ENCODE data around the gene GASK1B. TPM values are rescaled to one million over a fixed set of nuclear protein-coding genes. Genes with fewer than 3 reads are reported as not detected.

The GASK1B gene
- total and polyA plus RNA-seq, 2 donors, result 26.1 to 155 TPM

- Histone ChIP-seq H3K4me3 (ENCODE audit: low read depth, low read length) (peak overlapping the region; percentile 36), H3K4me1 (ENCODE audit: insufficient read depth) (peaks cover 1% of the 10 kb centered on the region), H3K36me3 (ENCODE audit: insufficient read depth) (no peaks in the 10 kb centered on the region), H3K27ac (ENCODE audit: low read depth) (peak overlapping the region; percentile 44)
- DNase-seq (ENCODE audit: extremely low spot score), result no peak
- 28% methylated on average over 18 of the region's 18 CpGs for WGBS
Observed at GRCh38 chr4:158169931-158170690, 2.7 kb downstream of the GASK1B start.

GRCh38 chr4:158169506-158169905 lies 3.3 kb downstream of the GASK1B start:
- Histone ChIP-seq H3K4me3 (ENCODE audit: low read depth, low read length) (peak overlapping the region; percentile 36), H3K36me3 (ENCODE audit: insufficient read depth) (no peaks in the 10 kb centered on the region), H3K27ac (ENCODE audit: low read depth) (no peak overlapping the region), H3K4me1 (ENCODE audit: insufficient read depth) (peaks cover 1% of the 10 kb centered on the region)
- DNase-seq (ENCODE audit: extremely low spot score), result no peak
- 20% methylated on average over 3 of the region's 3 CpGs for WGBS

- peaks cover 1% of the 10 kb centered on the region for H3K4me1 ChIP-seq (ENCODE audit: insufficient read depth)
- no peaks in the 10 kb centered on the region for H3K36me3 ChIP-seq (ENCODE audit: insufficient read depth)
- no peak for DNase-seq (ENCODE audit: extremely low spot score)
- no peak overlapping the region for H3K27ac ChIP-seq (ENCODE audit: low read depth)
- 82% methylated on average over 5 of the region's 5 CpGs for WGBS
- peak overlapping the region; percentile 7 for H3K4me3 ChIP-seq (ENCODE audit: low read depth, low read length)
Observed at GRCh38 chr4:158168606-158169005, 4.2 kb downstream of the GASK1B start.

- 46% methylated on average over 2 of the region's 2 CpGs for WGBS
- DNase-seq (ENCODE audit: extremely low spot score), result no peak
Observed at GRCh38 chr4:158166701-158167100, 6.1 kb downstream of the GASK1B start.

GRCh38 chr4:158164768-158165213 lies 8.0 kb downstream of the GASK1B start:
- Histone ChIP-seq H3K4me1 (ENCODE audit: insufficient read depth) (no peaks in the 10 kb centered on the region), H3K4me3 (ENCODE audit: low read depth, low read length) (no peak overlapping the region), H3K27ac (ENCODE audit: low read depth) (no peak overlapping the region), H3K36me3 (ENCODE audit: insufficient read depth) (no peaks in the 10 kb centered on the region)
- 32% methylated on average over 3 of the region's 3 CpGs for WGBS
- DNase-seq (ENCODE audit: extremely low spot score), result no peak

More at GRCh38 chr4:158166701-158167100, 6.1 kb downstream of the GASK1B start:
- H3K36me3 ChIP-seq (ENCODE audit: insufficient read depth), result no peaks in the 10 kb centered on the region
- no peaks in the 10 kb centered on the region for H3K4me1 ChIP-seq (ENCODE audit: insufficient read depth)
- no peak overlapping the region for H3K27ac ChIP-seq (ENCODE audit: low read depth)
- no peak overlapping the region for H3K4me3 ChIP-seq (ENCODE audit: low read depth, low read length)

GRCh38 chr4:158163941-158164767 lies 8.7 kb downstream of the GASK1B start:
- H3K27ac ChIP-seq (ENCODE audit: low read depth), result no peak overlapping the region
- WGBS, result 52% methylated on average over 10 of the region's 10 CpGs

GRCh38 chr4:158162631-158163030 lies 10.2 kb downstream of the GASK1B start:
- no peaks in the 10 kb centered on the region for H3K4me1 ChIP-seq (ENCODE audit: insufficient read depth)
- no peak overlapping the region for H3K27ac ChIP-seq (ENCODE audit: low read depth)
- no peak for DNase-seq (ENCODE audit: extremely low spot score)
- H3K36me3 ChIP-seq (ENCODE audit: insufficient read depth), result no peaks in the 10 kb centered on the region
- 97% methylated on average over 5 of the region's 5 CpGs for WGBS
- no peak overlapping the region for H3K4me3 ChIP-seq (ENCODE audit: low read depth, low read length)

More at GRCh38 chr4:158163941-158164767, 8.7 kb downstream of the GASK1B start:
- Histone ChIP-seq H3K4me3 (ENCODE audit: low read depth, low read length) (no peak overlapping the region), H3K4me1 (ENCODE audit: insufficient read depth) (no peaks in the 10 kb centered on the region), H3K36me3 (ENCODE audit: insufficient read depth) (no peaks in the 10 kb centered on the region)
- no peak for DNase-seq (ENCODE audit: extremely low spot score)

- Histone ChIP-seq H3K4me1 (ENCODE audit: insufficient read depth) (no peaks in the 10 kb centered on the region), H3K27ac (ENCODE audit: low read depth) (no peak overlapping the region), H3K36me3 (ENCODE audit: insufficient read depth) (no peaks in the 10 kb centered on the region), H3K4me3 (ENCODE audit: low read depth, low read length) (no peak overlapping the region)
- DNase-seq (ENCODE audit: extremely low spot score), result no peak
- WGBS, result 26% methylated on average over 6 of the region's 6 CpGs
Observed at GRCh38 chr4:158161551-158162354, 11.1 kb downstream of the GASK1B start.

- H3K4me3 ChIP-seq (ENCODE audit: low read depth, low read length), result no peak overlapping the region
- DNase-seq (ENCODE audit: extremely low spot score), result no peak
- WGBS, result 66% methylated on average over 4 of the region's 4 CpGs
- no peaks in the 10 kb centered on the region for H3K4me1 ChIP-seq (ENCODE audit: insufficient read depth)
- H3K36me3 ChIP-seq (ENCODE audit: insufficient read depth), result no peaks in the 10 kb centered on the region
- no peak overlapping the region for H3K27ac ChIP-seq (ENCODE audit: low read depth)
Observed at GRCh38 chr4:158159718-158160094, 13.1 kb downstream of the GASK1B start.

GRCh38 chr4:158159054-158159717 lies 13.6 kb downstream of the GASK1B start:
- Histone ChIP-seq H3K4me1 (ENCODE audit: insufficient read depth) (no peaks in the 10 kb centered on the region), H3K27ac (ENCODE audit: low read depth) (no peak overlapping the region), H3K4me3 (ENCODE audit: low read depth, low read length) (no peak overlapping the region), H3K36me3 (ENCODE audit: insufficient read depth) (no peaks in the 10 kb centered on the region)
- no peak for DNase-seq (ENCODE audit: extremely low spot score)
- WGBS, result 67% methylated on average over 3 of the region's 3 CpGs

- Histone ChIP-seq H3K4me1 (ENCODE audit: insufficient read depth) (no peaks in the 10 kb centered on the region), H3K4me3 (ENCODE audit: low read depth, low read length) (no peak overlapping the region), H3K27ac (ENCODE audit: low read depth) (no peak overlapping the region), H3K36me3 (ENCODE audit: insufficient read depth) (no peaks in the 10 kb centered on the region)
- WGBS, result 73% methylated on average over 4 of the region's 4 CpGs
- no peak for DNase-seq (ENCODE audit: extremely low spot score)
Observed at GRCh38 chr4:158157412-158157811, 15.4 kb downstream of the GASK1B start.

- H3K36me3 ChIP-seq (ENCODE audit: insufficient read depth), result no peaks in the 10 kb centered on the region
- H3K4me1 ChIP-seq (ENCODE audit: insufficient read depth), result no peaks in the 10 kb centered on the region
- 73% methylated on average over 8 of the region's 8 CpGs for WGBS
- H3K4me3 ChIP-seq (ENCODE audit: low read depth, low read length), result no peak overlapping the region
- no peak overlapping the region for H3K27ac ChIP-seq (ENCODE audit: low read depth)
- DNase-seq (ENCODE audit: extremely low spot score), result no peak
Observed at GRCh38 chr4:158155656-158156356, 17.0 kb downstream of the GASK1B start.
